Stimulated activated CD8-positive, alpha-beta memory T cell treated with anti-CD3 and anti-CD28 coated beads, Interleukin-12 subunit alpha, Interleukin-12 subunit beta, amount 100 ng/mL, for 24 hours (primary cell): ENCODE measurements around the gene FLNC.

Experiments used
- DNase-seq: peaks from one replicate; pipeline ENCODE4 v3.0.0-alpha.2; 2020; ENCODE audit errors: extremely low read depth

The FLNC gene

GRCh38 chr7:128833148-128833945, 3.1 kb downstream of the FLNC start:
- no peak for DNase-seq

- DNase-seq = no peak
Observed at GRCh38 chr7:128833946-128834325, 3.7 kb downstream of the FLNC start.

DNA sequence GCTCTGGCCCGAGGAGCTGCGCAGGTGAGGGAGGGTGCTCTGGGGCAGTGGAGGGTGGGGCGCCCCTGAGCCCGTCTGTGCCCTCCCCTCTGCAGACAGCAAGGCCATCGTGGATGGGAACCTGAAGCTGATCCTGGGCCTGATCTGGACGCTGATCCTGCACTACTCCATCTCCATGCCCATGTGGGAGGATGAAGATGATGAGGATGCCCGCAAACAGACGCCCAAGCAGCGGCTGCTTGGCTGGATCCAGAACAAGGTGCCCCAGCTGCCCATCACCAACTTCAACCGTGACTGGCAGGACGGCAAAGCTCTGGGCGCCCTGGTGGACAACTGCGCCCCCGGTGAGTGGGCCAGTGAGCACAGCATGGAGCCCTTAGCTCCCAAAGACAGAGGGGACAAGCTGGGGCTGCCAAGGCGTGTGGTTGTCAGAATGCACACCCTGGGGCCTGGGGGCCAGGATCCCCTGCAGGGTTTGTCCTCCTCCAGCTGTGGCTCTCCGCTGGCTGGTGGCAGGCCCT, 5.1 kb downstream of the FLNC start:
- DNase-seq = no peak

DNA sequence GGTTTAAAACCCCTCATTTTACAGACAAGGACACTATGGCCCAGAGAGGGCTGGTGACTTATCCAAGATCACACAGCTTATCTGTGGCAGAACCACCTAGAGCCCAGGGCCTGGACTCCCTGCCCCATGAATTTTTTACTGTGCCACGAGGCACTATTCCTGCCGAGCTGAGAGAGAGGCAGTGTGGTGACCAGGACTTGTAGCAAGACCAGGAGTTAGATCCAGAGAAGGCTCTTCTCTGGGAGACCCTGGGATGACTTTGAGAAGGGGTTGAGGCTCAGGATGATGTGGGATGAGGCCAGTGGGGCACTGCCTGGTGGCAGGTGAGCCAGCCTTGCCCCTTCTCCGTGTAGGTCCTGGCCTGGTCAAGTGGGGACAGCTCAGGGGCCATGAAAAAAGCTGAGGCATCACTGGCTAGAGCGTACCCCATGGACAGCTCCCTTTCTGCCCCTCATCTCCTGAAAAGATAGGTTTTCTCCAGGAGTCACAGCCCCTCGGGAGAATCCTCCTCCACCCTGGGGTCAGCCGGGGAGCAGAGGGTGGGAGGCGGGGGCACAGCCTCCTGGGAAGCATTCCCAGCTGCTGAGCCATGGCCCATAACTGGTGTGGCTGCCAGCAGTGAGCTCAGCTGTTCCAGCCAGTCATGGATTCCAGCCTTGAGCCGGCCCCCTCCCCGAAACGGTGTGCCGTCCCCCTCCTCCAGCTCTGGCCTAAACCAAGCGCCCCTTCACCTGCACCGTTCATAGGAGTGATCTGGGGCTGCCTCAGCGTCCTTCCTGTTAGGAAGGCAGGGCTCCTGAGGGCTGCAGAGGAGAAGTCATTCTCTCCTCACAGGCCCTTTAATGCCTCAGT, 5.8 kb downstream of the FLNC start:
- no peak for DNase-seq

- no peak for DNase-seq
Observed at GRCh38 chr7:128836729-128837348, 6.6 kb downstream of the FLNC start.

DNA sequence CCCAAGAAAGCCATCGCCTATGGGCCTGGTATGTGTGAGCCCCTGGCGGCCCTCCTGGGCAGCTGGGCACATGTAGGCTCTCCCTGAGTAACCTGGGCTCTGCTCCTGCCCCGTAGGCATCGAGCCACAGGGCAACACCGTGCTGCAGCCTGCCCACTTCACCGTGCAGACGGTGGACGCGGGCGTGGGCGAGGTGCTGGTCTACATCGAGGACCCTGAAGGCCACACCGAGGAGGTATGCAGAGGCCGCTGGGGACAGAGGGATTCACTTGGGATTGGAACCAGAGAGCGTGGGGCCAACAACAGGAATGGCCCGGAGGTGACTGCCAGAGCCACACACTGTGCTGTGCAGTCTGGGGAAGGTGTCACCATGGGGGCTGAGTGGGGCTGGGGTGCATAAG, 7.3 kb downstream of the FLNC start:
- no peak for DNase-seq

DNA sequence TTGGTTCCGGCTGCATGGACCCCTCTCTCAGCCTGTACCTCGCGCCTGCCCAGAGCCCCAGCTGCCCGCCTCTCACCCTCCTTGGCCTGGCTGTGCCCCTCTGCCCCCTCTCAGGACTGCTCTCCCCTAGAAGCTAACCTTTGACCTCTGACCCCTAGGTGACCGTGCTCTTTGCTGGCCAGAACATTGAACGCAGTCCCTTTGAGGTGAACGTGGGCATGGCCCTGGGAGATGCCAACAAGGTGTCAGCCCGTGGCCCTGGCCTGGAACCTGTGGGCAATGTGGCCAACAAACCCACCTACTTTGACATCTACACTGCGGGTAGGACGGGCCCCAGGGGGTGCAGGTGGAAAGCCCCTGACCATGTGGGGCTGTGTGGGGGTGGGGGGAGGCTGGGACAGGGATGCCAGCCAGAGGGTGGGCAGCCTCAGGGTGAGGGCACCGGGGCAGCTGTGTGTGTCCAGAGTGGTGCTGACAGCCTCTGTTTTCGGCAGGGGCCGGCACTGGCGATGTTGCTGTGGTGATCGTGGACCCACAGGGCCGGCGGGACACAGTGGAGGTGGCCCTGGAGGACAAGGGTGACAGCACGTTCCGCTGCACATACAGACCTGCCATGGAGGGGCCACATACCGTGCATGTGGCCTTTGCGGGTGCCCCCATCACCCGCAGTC, 8.0 kb downstream of the FLNC start:
- no peak for DNase-seq

DNA sequence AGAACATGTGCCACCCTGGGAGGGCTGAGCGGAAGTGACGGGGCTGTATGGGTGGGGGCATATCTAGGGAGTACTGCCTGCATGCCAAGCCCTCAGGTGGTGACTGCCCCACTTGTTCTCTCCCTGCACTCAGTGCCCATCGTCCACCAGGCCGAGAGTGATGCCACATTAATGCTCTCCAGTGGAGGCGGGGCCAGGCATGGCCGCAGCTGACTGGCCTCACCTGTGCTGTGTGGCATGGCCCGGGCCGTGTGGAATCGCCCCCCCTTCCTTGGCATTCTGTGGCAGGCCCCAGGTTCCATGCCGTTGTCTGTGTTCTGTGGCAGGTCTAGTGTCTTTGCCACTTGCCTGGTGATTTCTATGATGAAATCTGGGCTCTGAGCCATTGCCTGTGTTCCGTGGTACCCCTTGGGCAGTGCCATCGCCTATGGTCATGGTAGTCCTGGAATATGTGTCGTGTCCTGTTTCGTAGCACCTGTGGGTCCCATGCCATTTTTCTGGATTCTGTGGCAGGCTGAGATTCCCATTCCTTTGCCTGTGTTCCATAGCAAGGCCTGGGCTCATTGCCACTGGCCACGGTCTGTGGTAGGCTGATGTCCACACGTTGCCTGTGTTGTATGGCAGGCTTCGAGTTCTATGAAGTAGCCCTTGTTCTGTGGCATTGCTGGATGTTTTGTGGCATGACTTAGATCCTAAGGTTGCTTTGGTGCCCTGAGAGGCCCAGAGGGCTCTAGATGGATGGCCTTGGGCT, 8.9 kb downstream of the FLNC start:
- no peak for DNase-seq

DNA sequence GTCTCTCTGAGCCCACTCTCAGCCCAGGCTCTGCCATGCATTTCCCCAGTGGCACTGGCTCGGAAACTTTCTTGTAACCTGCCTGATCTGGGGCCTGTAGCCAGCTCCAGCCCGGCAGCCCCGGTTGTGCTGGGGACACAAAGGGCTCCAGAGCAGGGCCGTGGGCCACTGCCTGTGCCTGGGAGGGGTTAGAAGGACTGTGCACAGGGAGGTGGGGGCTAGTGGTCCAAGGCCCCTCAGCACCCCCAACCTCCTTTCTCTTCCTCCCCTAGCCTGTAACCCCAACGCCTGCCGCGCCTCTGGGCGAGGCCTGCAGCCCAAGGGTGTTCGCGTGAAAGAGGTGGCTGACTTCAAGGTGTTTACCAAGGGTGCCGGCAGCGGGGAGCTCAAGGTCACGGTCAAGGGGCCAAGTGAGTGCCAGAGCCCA, 9.6 kb downstream of the FLNC start:
- DNase-seq = no peak

- DNase-seq = no peak
Observed at GRCh38 chr7:128840326-128841170, 10.3 kb downstream of the FLNC start.

DNA sequence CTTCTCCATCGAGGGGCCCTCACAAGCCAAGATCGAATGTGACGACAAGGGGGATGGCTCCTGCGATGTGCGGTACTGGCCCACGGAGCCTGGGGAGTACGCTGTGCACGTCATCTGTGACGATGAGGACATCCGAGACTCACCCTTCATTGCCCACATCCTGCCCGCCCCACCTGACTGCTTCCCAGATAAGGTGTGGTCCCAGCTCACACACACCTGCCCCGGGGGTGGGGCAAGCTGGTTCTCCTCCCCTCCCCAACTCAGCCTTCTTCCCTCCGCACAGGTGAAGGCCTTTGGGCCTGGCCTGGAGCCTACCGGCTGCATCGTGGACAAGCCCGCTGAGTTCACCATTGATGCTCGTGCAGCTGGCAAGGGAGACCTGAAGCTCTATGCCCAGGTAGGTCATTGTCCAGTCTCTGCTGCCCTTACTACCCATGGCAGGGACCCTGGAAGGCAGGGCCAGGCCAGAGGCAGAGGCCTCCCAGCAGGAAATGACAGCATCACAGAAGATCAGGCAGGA, 11.0 kb downstream of the FLNC start:
- no peak for DNase-seq

DNA sequence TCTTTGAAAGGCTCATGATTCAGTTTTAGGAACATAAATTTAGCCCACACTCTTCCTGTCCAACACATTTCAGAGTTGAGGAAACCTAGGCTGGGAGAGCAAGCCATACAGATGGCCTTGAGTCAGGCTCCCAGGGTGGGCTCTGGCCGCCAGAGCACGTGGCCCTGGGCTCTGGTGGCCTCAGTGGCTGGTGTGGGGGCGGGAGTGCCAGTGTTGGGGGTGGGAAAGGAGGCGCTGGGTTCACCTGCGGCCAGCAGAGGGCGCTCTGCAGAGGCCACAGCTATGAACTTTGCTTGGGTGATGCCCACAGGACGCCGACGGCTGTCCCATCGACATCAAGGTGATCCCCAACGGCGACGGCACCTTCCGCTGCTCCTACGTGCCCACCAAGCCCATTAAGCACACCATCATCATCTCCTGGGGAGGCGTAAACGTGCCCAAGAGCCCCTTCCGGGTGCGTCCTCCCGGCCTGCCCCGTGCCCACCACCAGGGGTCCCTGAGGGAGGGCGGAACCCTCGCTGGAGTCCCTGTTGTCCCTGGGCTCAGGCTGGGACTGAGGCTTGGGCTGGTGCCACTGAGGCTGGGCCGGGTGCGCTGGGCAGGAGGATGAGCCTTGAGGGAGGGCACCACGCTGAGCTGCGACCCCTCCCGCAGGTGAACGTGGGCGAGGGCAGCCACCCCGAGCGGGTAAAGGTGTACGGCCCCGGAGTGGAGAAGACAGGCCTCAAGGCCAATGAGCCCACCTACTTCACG, 11.9 kb downstream of the FLNC start:
- DNase-seq = peak; percentile 20

GRCh38 chr7:128842674-128843641, 12.8 kb downstream of the FLNC start:
- no peak for DNase-seq

- no peak for DNase-seq
Observed at GRCh38 chr7:128843938-128844621, 13.9 kb downstream of the FLNC start.

DNA sequence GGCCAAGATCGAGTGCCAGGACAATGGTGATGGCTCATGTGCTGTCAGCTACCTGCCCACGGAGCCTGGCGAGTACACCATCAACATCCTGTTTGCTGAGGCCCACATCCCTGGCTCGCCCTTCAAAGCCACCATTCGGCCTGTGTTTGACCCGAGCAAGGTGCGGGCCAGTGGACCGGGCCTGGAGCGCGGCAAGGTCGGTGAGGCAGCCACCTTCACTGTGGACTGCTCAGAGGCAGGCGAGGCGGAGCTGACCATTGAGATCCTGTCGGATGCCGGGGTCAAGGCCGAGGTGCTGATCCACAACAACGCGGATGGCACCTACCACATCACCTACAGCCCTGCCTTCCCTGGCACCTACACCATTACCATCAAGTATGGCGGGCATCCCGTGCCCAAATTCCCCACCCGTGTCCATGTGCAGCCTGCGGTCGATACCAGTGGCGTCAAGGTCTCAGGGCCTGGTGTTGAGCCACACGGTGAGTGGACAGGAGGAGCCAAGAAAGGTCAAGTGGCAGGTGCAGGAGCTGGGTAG, 14.6 kb downstream of the FLNC start:
- no peak for DNase-seq

- DNase-seq = no peak
Observed at GRCh38 chr7:128845475-128845874, 15.3 kb downstream of the FLNC start.

DNA sequence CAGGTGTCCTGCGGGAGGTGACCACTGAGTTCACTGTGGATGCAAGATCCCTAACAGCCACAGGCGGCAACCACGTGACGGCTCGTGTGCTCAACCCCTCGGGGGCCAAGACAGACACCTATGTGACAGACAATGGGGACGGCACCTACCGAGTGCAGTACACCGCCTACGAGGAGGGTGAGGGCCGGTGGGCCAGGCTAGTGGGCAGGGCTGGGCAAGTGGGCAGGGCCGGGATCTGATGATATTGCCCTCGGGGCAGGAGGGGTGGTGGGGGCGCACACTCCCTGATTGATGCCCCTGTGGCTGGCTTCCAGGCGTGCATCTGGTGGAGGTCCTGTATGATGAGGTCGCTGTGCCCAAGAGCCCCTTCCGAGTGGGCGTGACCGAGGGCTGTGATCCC, 15.8 kb downstream of the FLNC start:
- no peak for DNase-seq
